Measurements from ENCODE around the gene LGALS1.

DNA sequence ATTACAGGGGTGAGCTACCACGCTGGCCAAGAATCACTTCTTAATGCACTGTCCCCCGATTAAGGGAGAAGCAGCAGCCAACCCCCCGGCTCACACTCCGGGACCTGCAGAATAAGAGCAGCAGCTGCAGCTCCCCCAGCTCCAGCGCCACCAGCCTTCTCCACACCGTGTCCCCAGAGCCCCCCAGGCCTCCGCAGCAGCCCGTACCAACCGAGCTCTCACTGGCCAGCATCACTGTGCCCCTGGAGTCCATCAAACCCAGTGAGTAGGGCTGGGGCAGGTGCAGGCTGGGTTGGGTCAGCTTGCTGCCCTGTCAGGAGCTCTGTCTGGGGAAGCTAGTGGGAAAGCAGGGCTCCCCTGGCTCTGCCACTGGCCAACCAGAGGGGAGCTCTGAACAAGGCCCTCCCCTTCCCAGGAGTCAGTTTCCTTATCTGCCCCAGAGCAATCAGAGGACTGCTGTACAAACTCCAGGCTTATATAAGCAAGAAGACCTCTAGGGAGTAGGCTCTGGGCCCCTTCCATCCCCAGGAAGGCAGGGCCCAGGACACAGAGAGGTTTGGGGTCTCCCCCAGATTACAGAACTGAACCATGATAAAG, 44.5 kb upstream of the LGALS1 start:
- TF ChIP-seq, protein P1, sequence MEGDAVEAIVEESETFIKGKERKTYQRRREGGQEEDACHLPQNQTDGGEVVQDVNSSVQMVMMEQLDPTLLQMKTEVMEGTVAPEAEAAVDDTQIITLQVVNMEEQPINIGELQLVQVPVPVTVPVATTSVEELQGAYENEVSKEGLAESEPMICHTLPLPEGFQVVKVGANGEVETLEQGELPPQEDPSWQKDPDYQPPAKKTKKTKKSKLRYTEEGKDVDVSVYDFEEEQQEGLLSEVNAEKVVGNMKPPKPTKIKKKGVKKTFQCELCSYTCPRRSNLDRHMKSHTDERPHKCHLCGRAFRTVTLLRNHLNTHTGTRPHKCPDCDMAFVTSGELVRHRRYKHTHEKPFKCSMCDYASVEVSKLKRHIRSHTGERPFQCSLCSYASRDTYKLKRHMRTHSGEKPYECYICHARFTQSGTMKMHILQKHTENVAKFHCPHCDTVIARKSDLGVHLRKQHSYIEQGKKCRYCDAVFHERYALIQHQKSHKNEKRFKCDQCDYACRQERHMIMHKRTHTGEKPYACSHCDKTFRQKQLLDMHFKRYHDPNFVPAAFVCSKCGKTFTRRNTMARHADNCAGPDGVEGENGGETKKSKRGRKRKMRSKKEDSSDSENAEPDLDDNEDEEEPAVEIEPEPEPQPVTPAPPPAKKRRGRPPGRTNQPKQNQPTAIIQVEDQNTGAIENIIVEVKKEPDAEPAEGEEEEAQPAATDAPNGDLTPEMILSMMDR (IDR thresholded peaks at IDR 0.05; ENCODE audit: borderline replicate concordance, extremely low read depth, low read length, poor library complexity, severe bottlenecking) = no peak
- no peak for TF ChIP-seq EZH2 (IDR thresholded peaks at IDR 0.05; ENCODE audit: borderline replicate concordance, low read depth, low read length, severe bottlenecking)
